ENCODE data around the gene DNAJC4.

Gene DNAJC4

GRCh38 chr11:64185693-64186491, 44.5 kb upstream of the DNAJC4 start, which contains the start of gene STIP1:
STIP1 (plus strand) TSS chr11:64186171; CDS start chr11:64186262, 91 bp downstream.
- in situ Hi-C loops (cut with MboI; ENCODE audit: low sequenced_read_pairs, unreplicated experiment) = no loop called here
- peak; percentile 17 for TF ChIP-seq CTCF (IDR thresholded peaks at IDR 0.05; ENCODE audit: borderline replicate concordance, control extremely low read depth, extremely low read depth, insufficient read depth, missing control alignments)
- DNase-seq (ENCODE audit: low spot score) = peak; percentile 97

DNA sequence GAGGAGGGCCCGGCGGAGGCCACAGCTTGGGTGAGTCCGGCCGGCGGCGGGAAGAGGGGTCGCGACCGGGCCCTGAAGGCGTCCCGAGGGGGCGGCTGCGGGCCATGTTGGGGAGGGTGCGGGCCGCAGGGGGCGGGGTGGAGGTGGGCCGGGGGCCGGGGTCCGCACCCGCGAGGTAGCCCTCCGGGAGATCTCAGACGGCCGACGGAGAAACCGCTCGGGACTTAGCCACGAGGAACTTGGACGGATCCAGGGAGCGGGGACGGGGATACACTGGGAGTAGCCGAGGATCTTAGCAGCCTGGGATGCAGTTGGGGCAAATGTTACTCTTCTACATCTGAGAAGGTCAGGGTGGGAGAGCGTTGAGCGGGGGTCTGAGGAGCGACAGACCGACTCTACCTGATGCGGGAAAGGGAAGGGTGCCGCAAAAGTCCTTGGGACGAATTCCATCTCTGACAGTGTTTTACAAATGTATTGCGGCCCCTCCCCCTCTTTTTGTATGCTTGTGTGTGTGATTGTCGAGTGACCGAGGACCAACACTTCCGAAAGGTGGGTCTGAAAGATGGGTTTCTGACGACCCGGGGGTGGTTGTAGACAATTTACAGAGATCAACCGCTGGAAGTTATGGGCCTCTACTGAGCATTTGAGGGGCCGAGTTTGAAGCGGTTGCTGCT, 43.7 kb upstream of the DNAJC4 start:
- TF ChIP-seq CTCF (IDR thresholded peaks at IDR 0.05; ENCODE audit: borderline replicate concordance, control extremely low read depth, extremely low read depth, insufficient read depth, missing control alignments) = no peak
- DNase-seq (ENCODE audit: low spot score) = no peak
- in situ Hi-C loops (cut with MboI; ENCODE audit: low sequenced_read_pairs, unreplicated experiment) = no loop called here

- DNase-seq (ENCODE audit: low spot score) = no peak
- in situ Hi-C loops (cut with MboI; ENCODE audit: low sequenced_read_pairs, unreplicated experiment) = no loop called here
- no peak for TF ChIP-seq CTCF (IDR thresholded peaks at IDR 0.05; ENCODE audit: borderline replicate concordance, control extremely low read depth, extremely low read depth, insufficient read depth, missing control alignments)
These were observed 37.9 kb upstream of the DNAJC4 start for GRCh38 chr11:64192434-64192833.

DNA sequence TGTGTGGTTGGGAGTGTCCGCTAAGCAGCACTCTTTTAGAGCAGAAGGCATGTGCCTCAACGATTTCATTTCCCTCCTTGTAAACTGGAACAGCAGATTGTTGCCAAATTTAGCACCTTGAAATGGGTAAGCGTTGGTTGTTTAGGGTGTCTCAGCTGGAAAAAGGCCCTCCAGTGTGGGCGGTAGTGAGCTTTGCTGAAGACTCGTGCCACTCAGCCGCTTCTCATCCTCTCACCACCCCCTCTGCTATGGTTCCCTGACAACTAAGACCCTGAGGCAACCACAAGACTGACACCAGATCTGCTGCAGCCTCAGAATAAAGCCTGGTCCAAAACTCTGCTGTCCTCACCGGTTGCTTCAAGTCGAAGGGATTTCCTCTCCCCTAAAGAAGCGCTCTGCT, 33.7 kb upstream of the DNAJC4 start:
- no peak for DNase-seq (ENCODE audit: low spot score)
- in situ Hi-C loops (cut with MboI; ENCODE audit: low sequenced_read_pairs, unreplicated experiment) = no loop called here
- no peak for TF ChIP-seq CTCF (IDR thresholded peaks at IDR 0.05; ENCODE audit: borderline replicate concordance, control extremely low read depth, extremely low read depth, insufficient read depth, missing control alignments)

GRCh38 chr11:64198511-64198910, 31.8 kb upstream of the DNAJC4 start:
- in situ Hi-C loops (cut with MboI; ENCODE audit: low sequenced_read_pairs, unreplicated experiment) = no loop called here
- no peak for TF ChIP-seq CTCF (IDR thresholded peaks at IDR 0.05; ENCODE audit: borderline replicate concordance, control extremely low read depth, extremely low read depth, insufficient read depth, missing control alignments)
- DNase-seq (ENCODE audit: low spot score) = no peak

DNA sequence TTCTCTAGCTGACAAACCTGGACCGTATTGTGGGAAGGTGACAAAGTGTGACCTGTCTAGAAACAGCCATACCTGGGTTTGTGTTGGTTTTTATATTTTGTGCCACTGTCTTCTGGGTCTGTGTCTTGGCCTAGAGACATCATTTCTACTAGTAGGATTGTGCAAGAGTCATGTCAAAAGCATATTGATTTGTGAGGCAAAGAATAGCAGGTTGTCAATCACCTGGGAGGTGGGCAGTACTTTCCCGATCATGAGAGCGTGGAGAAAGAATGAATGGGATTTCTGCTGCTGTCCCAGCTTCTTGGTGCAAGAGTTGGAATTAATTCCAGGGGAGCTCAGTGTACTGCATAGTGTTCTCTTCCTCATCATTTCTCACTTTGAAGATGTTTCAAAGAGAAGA, 28.8 kb upstream of the DNAJC4 start:
- TF ChIP-seq CTCF (IDR thresholded peaks at IDR 0.05; ENCODE audit: borderline replicate concordance, control extremely low read depth, extremely low read depth, insufficient read depth, missing control alignments) = no peak
- in situ Hi-C loops (cut with MboI; ENCODE audit: low sequenced_read_pairs, unreplicated experiment) = no loop called here
- no peak for DNase-seq (ENCODE audit: low spot score)
